Lower leg skin (tissue), 4 donors: Measurements from ENCODE around the gene TADA2A. TPM values are rescaled to one million over a fixed set of nuclear protein-coding genes. Genes with fewer than 3 reads are reported as not detected.

Experiments used
- DNase-seq, 2 donors: peaks; one replicate each; pipeline ENCODE4 v3.0.0-alpha.2; 2019; ENCODE audit warnings: low spot score in 2 of 2
- H3K4me3 ChIP-seq: fragments of 200-600 bp; sonication (generic); 2 replicates; pipeline ENCODE4 v1.5.1; 2017; ENCODE audit warnings: mild to moderate bottlenecking, low read depth; ENCODE audit not compliant: poor library complexity, severe bottlenecking
- CTCF ChIP-seq, 3 donors: fragments of 450-650 bp; IDR thresholded peaks; one replicate each; pipeline ENCODE4 v1.5.1; 2016; ENCODE audit warnings: antibody characterized with exemption in 3 of 3, mild to moderate bottlenecking in 3 of 3, moderate library complexity in 2 of 3
- POLR2A ChIP-seq, 2 donors: fragments of 450-650 bp; IDR thresholded peaks; one replicate each; pipeline ENCODE4 v1.6.1; 2016 to 2017; ENCODE audit warnings: antibody characterized with exemption in 2 of 2, mild to moderate bottlenecking in 1 of 2, moderate library complexity in 1 of 2
- WGBS, 2 donors: methylation state at CpG; one replicate each; pipeline ENCODE4 v1.1.5; 2018; 5-methylcytosine and 5-hydroxymethylcytosine counted together
- intact Hi-C: fragments of 100-400 bp; cut with DNase I; formaldehyde crosslinking; loops from one replicate; pipeline ENCODE4 v1.15.0; 2023; ENCODE audit warnings: low total_unique reads
- total RNA-seq, 4 donors: library from RNA; depleted of rRNA; stranded (reverse); fragments of >200 nt; gene quantifications; one replicate each; pipeline ENCODE4 v1.1.0, GENCODE V29; 2016

Gene TADA2A
- total RNA-seq, result 10 to 100 TPM; 10.2 to 17.4 (median 14.4) TPM

DNA sequence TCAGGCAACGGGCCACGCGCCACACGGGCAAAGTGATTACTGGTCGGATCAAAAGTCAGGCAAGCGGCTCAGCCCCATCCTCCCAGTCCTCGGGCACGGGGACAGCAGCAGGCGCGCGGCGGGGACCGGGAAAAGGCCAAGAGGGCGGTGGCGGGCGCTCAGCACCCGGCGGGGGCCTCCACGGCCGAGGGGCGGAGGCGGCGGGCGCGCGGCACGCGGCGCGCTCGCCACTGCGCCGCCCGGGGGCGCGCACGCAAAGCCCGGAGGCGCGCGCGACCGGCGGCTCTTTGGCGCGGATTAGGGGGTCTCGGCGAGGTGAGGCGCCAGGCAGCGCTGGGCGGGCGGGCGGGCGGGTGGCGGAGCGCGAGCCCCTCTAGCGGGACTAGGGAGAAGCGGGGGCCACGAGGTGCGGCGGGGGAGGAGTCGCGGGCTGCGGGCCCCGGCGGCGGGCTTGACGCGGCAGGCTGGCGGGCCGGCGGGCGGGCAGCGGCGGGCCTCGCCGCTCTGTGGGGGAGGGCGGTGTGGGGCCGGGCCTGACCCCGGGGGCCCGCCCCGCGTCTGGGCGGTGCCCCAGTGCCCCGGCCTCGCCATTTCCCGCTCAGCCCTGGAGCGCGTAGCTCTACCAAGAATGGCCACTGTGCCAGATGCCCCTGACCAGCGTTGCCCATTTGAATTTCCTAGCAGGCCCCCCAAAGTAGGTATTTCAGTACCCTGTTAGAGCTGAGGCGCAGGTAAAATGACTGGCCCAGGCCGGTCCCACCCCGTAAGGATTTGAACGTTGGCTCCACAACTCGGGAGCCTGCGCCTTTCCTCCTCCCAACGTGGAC lies at the start of gene TADA2A, which contains the start of gene ACACA:
Gene TADA2A (plus strand): TSS at position 252 of the 827 bp plus-strand sequence. CDS start 4,480 bp downstream, outside the sequence.
Gene ACACA (minus strand): TSS at position 202 of the 827 bp plus-strand sequence. CDS start 537 bp downstream, outside the sequence.
- DNase-seq, result peak; percentile 62 to 94
- peak within 1 kb of the TSS; percentile 72 for H3K4me3 ChIP-seq
- TF ChIP-seq POLR2A (IDR thresholded peaks at IDR 0.05), result no peak
- no peak for TF ChIP-seq CTCF (IDR thresholded peaks at IDR 0.05)
- intact Hi-C loops, result no loop called here
- 0 to 1% methylated on average over 16 to 54 of the region's 98 CpGs for WGBS, 2 donors

- intact Hi-C loops, result no loop called here
- DNase-seq, result peak in 1 of 2 donors; percentile 16
- no peak for TF ChIP-seq POLR2A (IDR thresholded peaks at IDR 0.05)
- TF ChIP-seq CTCF (IDR thresholded peaks at IDR 0.05), result no peak
- peak overlapping the region; percentile 52 for H3K4me3 ChIP-seq
- WGBS, 2 donors, result 1 to 2% methylated on average over 19 to 20 of the region's 21 CpGs
Observed at GRCh38 chr17:37358098-37358829, 48.4 kb upstream of the TADA2A start.

GRCh38 chr17:37358830-37359681 lies 47.6 kb upstream of the TADA2A start:
- peak; percentile 85 to 97 for DNase-seq
- intact Hi-C loops, result no loop called here
- 0 to 1% methylated on average over 34 to 44 of the region's 88 CpGs for WGBS, 2 donors

DNA sequence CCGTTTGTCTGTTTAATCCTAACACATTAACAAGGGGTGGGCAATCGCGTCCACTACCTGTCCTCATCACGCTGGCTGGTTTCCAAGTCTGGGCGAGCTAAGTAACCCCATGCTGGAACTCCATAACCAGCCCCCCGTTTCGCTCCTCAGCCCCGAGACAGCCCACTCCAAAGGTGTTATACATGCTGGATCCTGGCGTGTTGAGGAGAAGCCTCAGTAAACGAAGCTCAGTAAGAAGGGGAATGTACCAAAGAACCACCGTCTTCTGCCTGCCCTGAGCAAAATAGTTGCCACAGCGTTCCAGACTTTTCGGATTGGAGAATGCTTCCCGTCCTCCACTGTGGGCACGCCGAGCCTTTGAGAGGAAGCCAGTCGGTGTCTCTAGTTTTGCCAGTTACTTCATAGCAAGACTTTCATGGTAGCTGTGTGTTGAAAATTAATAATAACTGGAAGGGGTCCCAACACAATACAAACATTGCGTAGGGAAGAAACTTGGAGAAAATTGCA lies 47.0 kb upstream of the TADA2A start:
- 8 to 14% methylated on average over 18 of the region's 18 CpGs for WGBS, 2 donors
- DNase-seq, result peak in 1 of 2 donors; percentile 58
- TF ChIP-seq POLR2A (IDR thresholded peaks at IDR 0.05) (no peak), CTCF (IDR thresholded peaks at IDR 0.05) (no peak)
- intact Hi-C loops, result no loop called here
- H3K4me3 ChIP-seq, result peak overlapping the region; percentile 52

More at GRCh38 chr17:37358830-37359681, 47.6 kb upstream of the TADA2A start:
- peak overlapping the region; percentile 52 for H3K4me3 ChIP-seq
- TF ChIP-seq CTCF (IDR thresholded peaks at IDR 0.05), result no peak
- TF ChIP-seq POLR2A (IDR thresholded peaks at IDR 0.05), result no peak

DNA sequence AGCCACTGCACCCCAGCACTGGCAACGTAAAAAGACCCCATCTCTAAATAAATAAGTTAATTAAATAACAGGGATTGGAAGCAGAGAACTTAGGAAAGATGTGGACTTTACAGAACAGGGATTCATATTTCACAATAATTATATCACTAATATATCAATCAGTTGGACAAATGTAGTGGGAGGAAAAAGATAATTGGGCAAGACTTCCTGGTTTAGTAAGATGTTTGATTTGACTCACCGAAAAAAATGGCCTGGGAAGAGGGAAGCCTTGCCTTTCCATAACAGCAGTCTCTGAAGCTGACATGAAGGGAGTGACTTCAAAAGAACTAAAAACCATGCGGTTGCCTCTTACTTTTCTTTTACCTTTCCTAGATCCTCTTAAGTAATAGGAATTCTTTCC lies 46.1 kb upstream of the TADA2A start:
- WGBS, 2 donors, result 68 to 78% methylated on average over 3 of the region's 3 CpGs
- intact Hi-C loops, result no loop called here
- DNase-seq, result no peak
- TF ChIP-seq POLR2A (IDR thresholded peaks at IDR 0.05) (no peak), CTCF (IDR thresholded peaks at IDR 0.05) (no peak)
- no peak overlapping the region for H3K4me3 ChIP-seq
